KMS-11 (cell line): ENCODE measurements around the gene EGFL7.

Experiments used
- H2AFZ ChIP-seq: fragments of 200-600 bp; sonication (generic); 2 replicates; pipeline ENCODE4 v1.6.1; 2016; ENCODE audit warnings: antibody characterized with exemption, mixed run types, low read depth
- H3K27ac ChIP-seq: fragments of 200-600 bp; sonication (generic); 2 replicates; pipeline ENCODE4 v1.6.1; 2016; ENCODE audit warnings: mild to moderate bottlenecking, mixed run types
- H3K27me3 ChIP-seq: fragments of 200-600 bp; sonication (generic); 2 replicates; pipeline ENCODE4 v1.6.1; 2017; ENCODE audit warnings: mild to moderate bottlenecking, low read depth, mixed run types, moderate library complexity; ENCODE audit not compliant: insufficient read depth
- H3K36me3 ChIP-seq: fragments of 200-600 bp; sonication (generic); 2 replicates; pipeline ENCODE4 v1.6.1; 2017; ENCODE audit warnings: mild to moderate bottlenecking, mixed run types; ENCODE audit not compliant: insufficient read depth
- H3K4me1 ChIP-seq: fragments of 200-600 bp; sonication (generic); 2 replicates; pipeline ENCODE4 v1.6.1; 2016; ENCODE audit warnings: mild to moderate bottlenecking, low read depth, mixed run types; ENCODE audit not compliant: poor library complexity, severe bottlenecking
- H3K4me2 ChIP-seq: fragments of 200-600 bp; sonication (generic); 2 replicates; pipeline ENCODE4 v1.7.0; 2016; ENCODE audit warnings: mild to moderate bottlenecking, mixed run types
- H3K4me3 ChIP-seq: fragments of 200-600 bp; sonication (generic); IDR thresholded peaks from 2 replicates; pipeline ENCODE4 v1.6.1; 2017; ENCODE audit warnings: low read depth, low read length, mixed read lengths; ENCODE audit not compliant: insufficient read depth
- H3K79me2 ChIP-seq: fragments of 200-600 bp; sonication (generic); 2 replicates; pipeline ENCODE4 v1.6.1; 2016; ENCODE audit warnings: low read depth, mixed run types; ENCODE audit not compliant: insufficient read depth
- H3K9ac ChIP-seq: fragments of 200-600 bp; sonication (generic); 2 replicates; pipeline ENCODE4 v1.6.1; 2016; ENCODE audit warnings: mild to moderate bottlenecking, mixed run types
- H4K20me1 ChIP-seq: fragments of 200-600 bp; sonication (generic); 2 replicates; pipeline ENCODE4 v1.6.1; 2016; ENCODE audit warnings: mild to moderate bottlenecking, mixed run types; ENCODE audit not compliant: insufficient read depth
- CTCF ChIP-seq: fragments of 200-600 bp; sonication (generic); conservative IDR thresholded peaks from 2 replicates; pipeline ENCODE4 v1.6.1; 2017; ENCODE audit warnings: low read depth, mild to moderate bottlenecking, antibody characterized with exemption, low read length, moderate library complexity, mixed read lengths

The EGFL7 gene

GRCh38 chr9:136656795-136657611, 5.7 kb upstream of the EGFL7 start:
- Histone ChIP-seq H4K20me1 (no peaks in the 10 kb centered on the region), H3K4me1 (peaks cover 3% of the 10 kb centered on the region), H2AFZ (no peak overlapping the region), H3K36me3 (no peaks in the 10 kb centered on the region), H3K27me3 (peaks cover 96% of the 10 kb centered on the region), H3K9ac (no peak overlapping the region), H3K79me2 (no peaks in the 10 kb centered on the region), H3K4me2 (no peak overlapping the region), H3K4me3 (no peak overlapping the region), H3K27ac (no peak overlapping the region)
- no peak for TF ChIP-seq CTCF

- no peak overlapping the region for H2AFZ ChIP-seq
These were observed 4.5 kb upstream of the EGFL7 start for GRCh38 chr9:136657974-136658848.

GRCh38 chr9:136658849-136659535, 3.7 kb upstream of the EGFL7 start:
- Histone ChIP-seq H3K4me1 (peaks cover 3% of the 10 kb centered on the region), H3K36me3 (no peaks in the 10 kb centered on the region), H3K4me2 (no peak overlapping the region), H3K27me3 (peaks cover 96% of the 10 kb centered on the region), H3K9ac (no peak overlapping the region), H2AFZ (no peak overlapping the region), H3K79me2 (no peaks in the 10 kb centered on the region), H3K27ac (no peak overlapping the region), H3K4me3 (no peak overlapping the region), H4K20me1 (no peaks in the 10 kb centered on the region)
- TF ChIP-seq CTCF = no peak

More at GRCh38 chr9:136657974-136658848, 4.5 kb upstream of the EGFL7 start:
- Histone ChIP-seq H3K9ac (no peak overlapping the region), H4K20me1 (no peaks in the 10 kb centered on the region), H3K4me1 (peaks cover 3% of the 10 kb centered on the region), H3K27me3 (peaks cover 96% of the 10 kb centered on the region), H3K27ac (no peak overlapping the region), H3K4me2 (no peak overlapping the region), H3K36me3 (no peaks in the 10 kb centered on the region), H3K4me3 (no peak overlapping the region), H3K79me2 (no peaks in the 10 kb centered on the region)
- no peak for TF ChIP-seq CTCF
